ENCODE measurements around the gene UST. TPM values are rescaled to one million over a fixed set of nuclear protein-coding genes. Genes with fewer than 3 reads are reported as not detected.

Gene UST
- total RNA-seq, 2 donors from 2014 or later: 1.1 to 2.7 TPM

DNA sequence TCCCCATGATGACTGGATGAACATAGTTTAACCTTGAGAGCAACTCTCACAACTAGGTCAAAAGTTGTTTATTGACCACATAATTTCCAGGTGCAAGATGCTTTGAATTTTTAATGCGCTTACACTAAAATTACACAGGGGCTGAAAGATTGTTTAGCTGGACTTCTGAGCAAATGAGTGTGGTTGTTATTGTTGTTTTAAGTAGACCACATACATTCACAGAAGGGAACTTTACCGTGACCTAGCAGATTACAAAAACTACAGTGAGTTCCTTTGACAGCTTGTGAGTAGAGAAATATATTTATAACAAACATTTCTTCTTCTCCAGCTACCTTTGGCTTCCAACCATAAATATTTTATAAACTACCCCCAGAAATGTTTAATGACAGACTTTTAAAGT, 178.9 kb downstream of the UST start:
- Histone ChIP-seq H3K27me3 (no peaks in the 10 kb centered on the region), H3K9ac (ENCODE audit: low read depth in 2 of 2, low read length in 2 of 2) (no peak overlapping the region), H3K36me3 (no peaks in the 10 kb centered on the region), H3K4me3 (no peak overlapping the region), H3K9me3 (no peaks in the 10 kb centered on the region), H3K4me1 (no peaks in the 10 kb centered on the region), H3K27ac (no peak overlapping the region)
- DNase-seq: no peak
- no peak for TF ChIP-seq CTCF (IDR thresholded peaks at IDR 0.05)
- intact Hi-C loops (cut with DNase I): no loop called here

- no peaks in the 10 kb centered on the region for H3K9me3 ChIP-seq
- no peaks in the 10 kb centered on the region for H3K27me3 ChIP-seq
- no peaks in the 10 kb centered on the region for H3K4me1 ChIP-seq
- no peak overlapping the region for H3K9ac ChIP-seq (ENCODE audit: low read depth in 2 of 2, low read length in 2 of 2)
- no peak for DNase-seq
- H3K36me3 ChIP-seq: no peaks in the 10 kb centered on the region
- no peak overlapping the region for H3K4me3 ChIP-seq
- no peak for TF ChIP-seq CTCF (IDR thresholded peaks at IDR 0.05)
- intact Hi-C loops (cut with DNase I): no loop called here
- no peak overlapping the region for H3K27ac ChIP-seq
These were observed 179.6 kb downstream of the UST start for GRCh38 chr6:148926478-148926877.

DNA sequence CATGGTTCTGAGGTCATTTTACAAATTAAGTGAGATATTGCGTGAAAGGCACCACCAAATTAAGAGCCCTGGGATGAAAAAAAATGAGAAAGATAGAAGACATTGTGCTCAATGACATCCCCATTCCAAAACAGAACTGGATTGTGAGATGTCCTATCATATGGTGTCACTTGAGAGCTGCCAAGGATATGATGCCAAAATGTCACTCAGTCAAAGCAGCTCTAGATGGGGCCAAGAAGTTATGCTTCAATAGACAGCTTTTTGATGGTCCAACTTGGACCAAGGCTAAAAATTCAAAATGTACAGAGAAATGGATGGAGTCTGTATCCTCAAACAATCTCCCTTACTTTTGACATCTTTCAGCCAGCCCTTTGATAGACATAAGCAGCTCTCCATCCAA, 180.8 kb downstream of the UST start:
- Histone ChIP-seq H3K4me3 (no peak overlapping the region), H3K27me3 (no peaks in the 10 kb centered on the region), H3K9ac (ENCODE audit: low read depth in 2 of 2, low read length in 2 of 2) (no peak overlapping the region), H3K9me3 (no peaks in the 10 kb centered on the region), H3K27ac (no peak overlapping the region), H3K4me1 (no peaks in the 10 kb centered on the region), H3K36me3 (no peaks in the 10 kb centered on the region)
- DNase-seq: no peak
- no peak for TF ChIP-seq CTCF (IDR thresholded peaks at IDR 0.05)
- intact Hi-C loops (cut with DNase I): no loop called here

- DNase-seq: no peak
- intact Hi-C loops (cut with DNase I): no loop called here
- no peak for TF ChIP-seq CTCF (IDR thresholded peaks at IDR 0.05)
- Histone ChIP-seq H3K27me3 (no peaks in the 10 kb centered on the region), H3K9me3 (no peaks in the 10 kb centered on the region), H3K27ac (no peak overlapping the region), H3K4me3 (no peak overlapping the region), H3K4me1 (no peaks in the 10 kb centered on the region), H3K36me3 (no peaks in the 10 kb centered on the region), H3K9ac (ENCODE audit: low read depth in 2 of 2, low read length in 2 of 2) (no peak overlapping the region)
These were observed 182.0 kb downstream of the UST start for GRCh38 chr6:148928811-148929210.

DNA sequence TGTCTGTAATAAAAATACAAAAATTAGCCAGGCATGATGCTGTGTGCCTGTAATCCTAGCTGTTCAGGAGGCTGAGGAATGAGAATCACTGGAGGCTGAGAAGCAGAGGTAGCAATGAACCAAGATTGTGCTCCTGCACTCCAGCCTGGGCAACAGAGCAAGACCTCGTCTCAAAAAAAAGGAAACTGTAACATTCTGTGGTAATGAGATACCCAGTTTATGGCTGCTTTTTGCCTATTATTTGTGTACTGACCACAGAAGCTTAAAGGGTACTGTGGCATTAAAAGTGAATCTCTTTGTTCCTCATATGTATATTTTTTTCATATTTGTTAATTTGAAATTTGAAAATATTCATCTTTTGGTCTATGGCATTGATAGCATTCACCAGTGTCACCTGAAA, 185.4 kb downstream of the UST start:
- Histone ChIP-seq H3K27ac (no peak overlapping the region), H3K4me1 (no peaks in the 10 kb centered on the region), H3K27me3 (no peaks in the 10 kb centered on the region), H3K9ac (ENCODE audit: low read depth in 2 of 2, low read length in 2 of 2) (no peak overlapping the region), H3K36me3 (no peaks in the 10 kb centered on the region), H3K9me3 (no peaks in the 10 kb centered on the region), H3K4me3 (no peak overlapping the region)
- no peak for DNase-seq
- no peak for TF ChIP-seq CTCF (IDR thresholded peaks at IDR 0.05)
- intact Hi-C loops (cut with DNase I): no loop called here

DNA sequence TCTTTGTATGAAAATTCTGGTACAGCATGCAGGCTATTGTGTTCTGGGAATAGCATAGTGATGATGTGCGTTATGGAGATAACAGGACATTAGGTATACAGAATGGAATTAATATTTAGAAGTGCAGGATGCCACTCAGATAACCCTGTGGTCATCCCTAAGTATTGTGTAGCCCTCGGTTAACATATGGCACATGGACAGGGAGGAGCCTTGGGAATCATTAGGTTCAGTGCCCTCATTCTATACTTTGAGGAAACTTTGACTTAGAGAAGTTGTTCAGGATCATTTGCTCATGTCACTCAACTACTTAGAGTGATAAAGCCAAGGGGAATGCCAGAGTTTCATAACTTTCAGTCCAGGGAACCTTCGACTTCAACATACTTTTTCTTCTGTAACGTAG, 185.9 kb downstream of the UST start:
- intact Hi-C loops (cut with DNase I): no loop called here
- no peak for TF ChIP-seq CTCF (IDR thresholded peaks at IDR 0.05)

More for the DNA sequence above, 185.9 kb downstream of the UST start:
- no peak overlapping the region for H3K9ac ChIP-seq (ENCODE audit: low read depth in 2 of 2, low read length in 2 of 2)
- no peaks in the 10 kb centered on the region for H3K36me3 ChIP-seq
- H3K9me3 ChIP-seq: no peaks in the 10 kb centered on the region
- H3K27ac ChIP-seq: no peak overlapping the region
- H3K4me1 ChIP-seq: no peaks in the 10 kb centered on the region
- no peak overlapping the region for H3K4me3 ChIP-seq
- H3K27me3 ChIP-seq: no peaks in the 10 kb centered on the region
- no peak for DNase-seq
